ENCODE data around the gene ACTL9. TPM values are rescaled to one million over a fixed set of nuclear protein-coding genes. Genes with fewer than 3 reads are reported as not detected.

Gene ACTL9
- total RNA-seq, 1 donor from 2014 or later: not detected

DNA sequence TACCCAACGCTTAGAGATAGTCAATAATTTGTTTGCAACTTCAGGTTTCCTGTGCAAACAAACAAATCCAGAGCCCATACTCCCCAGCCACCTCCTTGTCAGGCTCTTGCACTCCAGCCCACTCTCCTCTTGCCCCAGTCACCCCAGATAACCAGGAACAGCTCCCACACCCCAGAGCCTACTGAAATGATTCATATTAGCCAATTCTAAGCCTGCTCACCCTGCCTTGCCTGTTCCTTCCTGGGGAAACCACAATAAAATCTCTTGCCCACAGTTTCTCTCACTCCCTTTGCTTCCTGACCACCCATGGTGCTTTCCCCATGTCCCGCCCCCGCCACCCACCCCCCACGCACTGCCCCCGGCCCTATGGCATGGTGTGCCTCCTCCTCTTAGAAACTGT, 3.8 kb upstream of the ACTL9 start:
- Mint-ChIP-seq H3K27me3 (ENCODE audit: unreplicated experiment) (peaks cover 7% of the 10 kb centered on the region), H3K9me3 (ENCODE audit: unreplicated experiment) (peaks cover 36% of the 10 kb centered on the region), H3K4me3 (ENCODE audit: unreplicated experiment) (no peak overlapping the region), H3K27ac (ENCODE audit: unreplicated experiment) (no peak overlapping the region), H3K36me3 (ENCODE audit: low read depth, unreplicated experiment) (peaks cover 7% of the 10 kb centered on the region), H3K4me1 (ENCODE audit: unreplicated experiment) (no peaks in the 10 kb centered on the region)
- no peak for DNase-seq (ENCODE audit: low spot score)
- TF ChIP-seq, protein P1, sequence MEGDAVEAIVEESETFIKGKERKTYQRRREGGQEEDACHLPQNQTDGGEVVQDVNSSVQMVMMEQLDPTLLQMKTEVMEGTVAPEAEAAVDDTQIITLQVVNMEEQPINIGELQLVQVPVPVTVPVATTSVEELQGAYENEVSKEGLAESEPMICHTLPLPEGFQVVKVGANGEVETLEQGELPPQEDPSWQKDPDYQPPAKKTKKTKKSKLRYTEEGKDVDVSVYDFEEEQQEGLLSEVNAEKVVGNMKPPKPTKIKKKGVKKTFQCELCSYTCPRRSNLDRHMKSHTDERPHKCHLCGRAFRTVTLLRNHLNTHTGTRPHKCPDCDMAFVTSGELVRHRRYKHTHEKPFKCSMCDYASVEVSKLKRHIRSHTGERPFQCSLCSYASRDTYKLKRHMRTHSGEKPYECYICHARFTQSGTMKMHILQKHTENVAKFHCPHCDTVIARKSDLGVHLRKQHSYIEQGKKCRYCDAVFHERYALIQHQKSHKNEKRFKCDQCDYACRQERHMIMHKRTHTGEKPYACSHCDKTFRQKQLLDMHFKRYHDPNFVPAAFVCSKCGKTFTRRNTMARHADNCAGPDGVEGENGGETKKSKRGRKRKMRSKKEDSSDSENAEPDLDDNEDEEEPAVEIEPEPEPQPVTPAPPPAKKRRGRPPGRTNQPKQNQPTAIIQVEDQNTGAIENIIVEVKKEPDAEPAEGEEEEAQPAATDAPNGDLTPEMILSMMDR (IDR thresholded peaks at IDR 0.05; ENCODE audit: unreplicated experiment): no peak

DNA sequence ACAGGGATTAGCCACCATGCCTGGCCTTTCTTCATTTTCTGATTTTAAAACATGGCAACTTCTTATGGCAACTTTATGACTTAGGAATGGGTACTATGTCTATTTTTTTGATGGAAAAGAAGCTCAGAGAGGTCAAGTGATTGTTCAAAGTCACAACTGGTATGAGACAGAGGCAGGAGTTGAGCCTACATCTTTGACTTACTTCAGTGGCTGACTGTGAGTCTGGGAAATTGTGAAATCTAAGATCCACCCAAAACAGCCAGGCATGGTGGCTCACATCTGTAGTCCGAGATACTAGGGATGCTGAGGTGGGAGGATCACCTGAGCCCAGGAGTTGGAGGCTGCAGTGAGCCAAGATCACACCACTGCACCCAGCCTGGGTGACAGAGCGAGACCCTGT, 2.4 kb upstream of the ACTL9 start:
- Mint-ChIP-seq H3K36me3 (ENCODE audit: low read depth, unreplicated experiment) (peaks cover 18% of the 10 kb centered on the region), H3K4me1 (ENCODE audit: unreplicated experiment) (no peaks in the 10 kb centered on the region), H3K27ac (ENCODE audit: unreplicated experiment) (no peak overlapping the region), H3K9me3 (ENCODE audit: unreplicated experiment) (peaks cover 46% of the 10 kb centered on the region), H3K27me3 (ENCODE audit: unreplicated experiment) (peaks cover 18% of the 10 kb centered on the region), H3K4me3 (ENCODE audit: unreplicated experiment) (no peak overlapping the region)
- TF ChIP-seq, protein P1 (IDR thresholded peaks at IDR 0.05; ENCODE audit: unreplicated experiment): no peak
- no peak for DNase-seq (ENCODE audit: low spot score)

DNA sequence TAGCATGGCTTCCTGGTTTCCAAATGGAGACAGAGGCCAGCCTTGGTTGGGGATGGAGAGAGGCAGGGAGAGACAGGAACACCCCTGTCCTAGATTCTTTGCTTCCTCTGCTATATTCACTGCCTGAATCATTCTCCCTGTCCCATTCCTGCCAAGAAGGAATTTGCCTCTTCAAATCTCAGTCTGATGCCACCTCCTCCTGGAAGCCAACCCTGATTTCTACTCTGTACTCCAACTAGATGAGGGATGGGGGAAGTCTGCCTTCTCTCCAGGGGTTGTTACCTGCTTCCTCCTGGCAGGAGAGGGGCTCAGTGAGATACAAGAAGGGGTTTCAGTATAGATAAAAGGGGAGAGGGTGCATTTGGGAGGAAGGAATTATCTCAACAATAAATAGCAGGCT, 1.3 kb upstream of the ACTL9 start:
- Mint-ChIP-seq H3K36me3 (ENCODE audit: low read depth, unreplicated experiment) (peaks cover 20% of the 10 kb centered on the region), H3K9me3 (ENCODE audit: unreplicated experiment) (peaks cover 49% of the 10 kb centered on the region), H3K27ac (ENCODE audit: unreplicated experiment) (no peak overlapping the region), H3K4me1 (ENCODE audit: unreplicated experiment) (no peaks in the 10 kb centered on the region), H3K27me3 (ENCODE audit: unreplicated experiment) (peaks cover 22% of the 10 kb centered on the region), H3K4me3 (ENCODE audit: unreplicated experiment) (no peak overlapping the region)
- no peak for DNase-seq (ENCODE audit: low spot score)
- TF ChIP-seq, protein P1 (IDR thresholded peaks at IDR 0.05; ENCODE audit: unreplicated experiment): no peak

DNA sequence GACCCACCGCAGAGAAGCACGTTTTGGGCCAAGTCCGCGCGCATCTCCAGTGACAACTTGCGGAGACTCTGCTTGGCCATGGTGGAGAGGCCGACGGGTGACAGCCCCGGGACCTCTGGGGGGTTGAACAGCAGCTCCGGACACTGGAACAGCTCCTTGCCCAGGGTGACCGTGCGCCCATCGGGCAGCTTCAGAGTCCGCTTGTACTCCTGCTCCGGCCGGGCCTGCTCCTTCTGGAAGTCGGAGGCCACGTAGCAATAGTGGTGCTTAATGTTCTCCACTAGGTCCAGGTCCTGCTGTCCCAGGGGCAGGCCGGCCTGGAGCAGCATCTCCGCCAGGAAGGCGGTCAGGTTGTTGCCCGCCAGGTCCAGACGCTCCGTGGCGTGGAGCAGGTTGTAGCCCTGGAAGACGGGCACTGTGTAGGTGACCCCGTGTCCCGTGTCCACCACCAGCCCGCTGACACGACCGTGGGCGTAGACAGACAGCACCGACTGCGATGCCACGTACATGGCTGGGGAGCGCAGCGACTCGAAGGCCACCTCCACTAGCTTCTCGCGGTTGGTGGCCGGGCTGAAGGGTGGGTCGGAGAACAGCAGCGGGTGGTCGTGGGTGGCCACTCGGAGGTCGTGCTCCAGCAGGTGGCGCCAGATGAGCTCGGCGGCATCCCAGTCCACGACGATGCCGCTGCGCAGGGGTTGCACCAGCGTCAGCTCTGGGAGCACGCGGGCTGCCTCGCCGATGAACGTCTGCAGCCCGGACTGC, 743 bp downstream of the ACTL9 start:
- H3K36me3 Mint-ChIP-seq (ENCODE audit: low read depth, unreplicated experiment): peaks cover 28% of the 10 kb centered on the region
- no peaks in the 10 kb centered on the region for H3K4me1 Mint-ChIP-seq (ENCODE audit: unreplicated experiment)
- H3K27me3 Mint-ChIP-seq (ENCODE audit: unreplicated experiment): peaks cover 28% of the 10 kb centered on the region
- DNase-seq (ENCODE audit: low spot score): no peak
- no peak overlapping the region for H3K4me3 Mint-ChIP-seq (ENCODE audit: unreplicated experiment)
- TF ChIP-seq, protein P1 (IDR thresholded peaks at IDR 0.05; ENCODE audit: unreplicated experiment): no peak
- H3K27ac Mint-ChIP-seq (ENCODE audit: unreplicated experiment): no peak overlapping the region
- peaks cover 50% of the 10 kb centered on the region for H3K9me3 Mint-ChIP-seq (ENCODE audit: unreplicated experiment)

DNA sequence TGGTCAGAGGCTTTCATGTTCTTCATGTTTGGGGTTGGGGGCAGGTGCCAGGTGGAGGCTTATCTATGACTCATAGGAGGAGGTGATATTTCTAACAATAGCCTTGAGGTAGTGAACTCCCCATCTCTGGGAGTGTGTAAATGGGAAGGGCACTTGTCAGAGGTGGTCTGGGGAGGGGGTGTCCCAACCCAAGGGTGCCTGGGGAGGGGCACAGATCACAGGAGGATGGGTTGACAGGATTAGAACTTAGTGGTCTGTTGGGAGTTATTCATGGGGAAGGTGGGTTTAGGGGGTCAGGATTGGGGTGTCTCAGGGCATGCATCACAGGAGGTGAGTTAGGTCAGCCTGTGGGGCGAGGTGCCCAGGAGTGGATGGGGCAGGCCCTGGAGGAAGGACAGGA, 1.6 kb downstream of the ACTL9 start:
- peak overlapping the region; percentile 61 for H3K27ac Mint-ChIP-seq (ENCODE audit: unreplicated experiment)
- H3K36me3 Mint-ChIP-seq (ENCODE audit: low read depth, unreplicated experiment): peaks cover 35% of the 10 kb centered on the region
- H3K27me3 Mint-ChIP-seq (ENCODE audit: unreplicated experiment): peaks cover 28% of the 10 kb centered on the region
- peaks cover 53% of the 10 kb centered on the region for H3K9me3 Mint-ChIP-seq (ENCODE audit: unreplicated experiment)
- TF ChIP-seq, protein P1 (IDR thresholded peaks at IDR 0.05; ENCODE audit: unreplicated experiment): no peak
- peak overlapping the region; percentile 56 for H3K4me3 Mint-ChIP-seq (ENCODE audit: unreplicated experiment)
- no peaks in the 10 kb centered on the region for H3K4me1 Mint-ChIP-seq (ENCODE audit: unreplicated experiment)
- DNase-seq (ENCODE audit: low spot score): no peak

All from endothelial cell (in vitro differentiated cells).